HG02884 (cell line): ENCODE measurements around the gene RABEP1.

Experiments used
- ATAC-seq: cut with Tn5 transposase; IDR thresholded peaks from one replicate; pipeline ENCODE4 v1.9.1; 2021; ENCODE audit warnings: mild to moderate bottlenecking, moderate library complexity; ENCODE audit not compliant: unreplicated experiment

Gene RABEP1

DNA sequence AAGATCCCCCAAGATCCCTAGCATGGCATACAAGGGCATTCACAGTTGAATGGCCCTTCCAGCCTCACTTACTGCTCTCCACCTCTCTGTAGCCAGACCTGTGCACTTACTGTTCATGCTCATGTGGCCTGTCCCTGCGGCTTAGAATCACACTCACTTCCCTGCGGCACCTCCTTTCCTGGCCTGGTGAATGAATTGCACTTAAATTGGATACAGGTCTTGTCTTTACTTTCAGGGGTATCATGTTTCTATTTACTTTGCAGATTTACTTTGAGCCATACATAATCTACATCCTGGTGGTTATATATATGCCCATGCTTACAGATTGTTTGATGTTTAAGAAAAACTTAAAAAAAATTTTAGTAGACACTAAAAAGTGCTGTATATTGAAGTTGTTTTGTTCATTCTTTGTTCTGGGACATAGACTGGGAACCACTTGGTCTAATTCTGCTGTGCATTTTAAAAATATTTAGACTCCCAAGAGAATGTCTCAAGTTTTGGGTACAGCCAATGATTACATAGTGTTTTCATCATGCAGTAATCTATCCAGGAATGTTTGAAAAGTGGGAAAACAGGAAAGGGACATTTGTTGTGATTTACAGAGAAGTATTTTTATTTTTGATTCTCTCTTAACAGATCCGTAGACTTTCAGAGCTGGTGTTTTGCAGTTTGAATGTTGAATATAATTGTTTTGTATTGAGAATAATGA is 73.5 kb downstream of the RABEP1 start:
- ATAC-seq: no peak

DNA sequence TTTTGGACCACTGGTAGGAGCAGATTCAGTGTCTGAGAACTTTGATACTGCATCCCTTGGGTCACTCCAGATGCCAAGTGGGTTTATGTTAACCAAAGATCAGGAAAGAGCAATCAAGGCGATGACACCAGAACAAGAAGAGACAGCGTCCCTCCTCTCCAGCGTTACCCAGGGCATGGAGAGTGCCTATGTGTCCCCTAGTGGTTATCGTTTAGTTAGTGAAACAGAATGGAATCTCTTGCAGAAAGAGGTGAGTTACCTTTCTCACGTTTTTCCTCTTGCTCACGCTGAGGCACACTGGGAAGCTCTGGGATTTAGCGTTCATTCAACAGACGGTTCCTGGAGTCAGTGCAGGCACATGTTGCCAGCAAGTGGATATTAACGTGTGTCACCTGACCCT is 79.3 kb downstream of the RABEP1 start:
- ATAC-seq: no peak

DNA sequence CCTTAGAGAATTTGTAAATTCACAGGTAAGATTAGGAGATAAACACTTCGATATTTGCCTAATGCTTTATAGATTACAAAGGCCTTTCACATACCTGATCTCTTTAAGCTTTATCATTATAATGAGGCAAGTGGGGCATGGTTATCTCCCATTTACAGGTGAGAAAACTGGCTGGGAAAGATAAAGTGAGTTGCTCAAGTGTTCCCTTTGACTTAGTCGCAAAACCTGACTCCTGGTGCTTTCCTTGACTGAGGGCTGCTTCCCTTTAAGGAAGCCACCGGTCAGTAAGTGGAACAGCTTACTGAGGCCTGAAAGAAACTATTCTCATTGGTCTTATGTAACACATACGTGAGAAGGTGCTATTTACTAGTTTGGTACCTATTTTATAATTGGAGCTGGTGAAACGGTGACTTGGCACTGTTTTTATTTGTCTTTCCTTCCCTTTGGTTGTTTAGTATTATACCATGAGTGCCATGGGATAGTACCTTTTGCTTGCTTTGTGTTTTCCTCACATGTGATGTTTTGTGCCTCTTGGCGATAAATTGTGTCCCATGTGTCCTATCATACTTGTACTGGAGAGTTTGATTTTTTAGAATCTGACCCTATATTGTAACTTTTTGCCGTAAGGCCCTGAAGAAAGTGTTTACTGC is 80.2 kb downstream of the RABEP1 start:
- no peak for ATAC-seq

DNA sequence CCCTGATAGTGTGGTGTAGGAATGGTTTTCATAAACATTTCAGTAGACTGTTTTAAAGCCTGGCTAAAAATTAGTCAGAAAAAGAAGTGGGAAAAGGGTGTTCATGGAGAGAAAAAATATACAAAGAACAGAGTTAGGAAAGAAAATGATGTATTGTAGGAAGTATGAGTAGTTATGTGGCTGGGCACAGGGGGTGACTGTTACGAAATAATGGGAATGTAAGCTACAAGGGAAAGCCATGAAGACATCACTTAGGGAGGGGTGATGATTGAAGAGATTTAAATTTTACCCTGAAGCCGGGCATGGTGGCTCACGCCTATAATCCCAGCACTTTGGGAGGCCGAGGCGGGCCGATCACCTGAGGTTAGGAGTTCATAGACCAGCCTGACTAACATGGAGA is 82.1 kb downstream of the RABEP1 start:
- ATAC-seq: no peak

DNA sequence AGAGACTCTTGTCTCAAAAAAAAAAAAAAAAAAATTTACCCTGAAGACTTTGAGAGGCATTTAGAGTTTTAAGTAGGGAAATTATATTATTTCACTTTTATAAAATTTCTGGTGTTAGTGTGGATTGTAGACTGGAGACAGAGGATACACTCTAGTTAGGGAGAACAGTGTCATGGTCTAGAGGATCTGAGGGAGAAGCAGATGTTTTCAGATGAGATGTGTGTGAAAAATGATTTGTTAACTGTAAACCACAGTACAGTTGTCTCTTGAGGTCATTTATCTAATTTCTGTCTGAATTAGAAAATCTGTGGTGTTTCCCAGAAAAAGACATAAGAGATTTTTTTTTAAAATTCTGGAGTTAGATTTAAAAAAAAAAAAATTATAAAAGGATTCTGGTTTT is 82.6 kb downstream of the RABEP1 start:
- ATAC-seq: no peak

DNA sequence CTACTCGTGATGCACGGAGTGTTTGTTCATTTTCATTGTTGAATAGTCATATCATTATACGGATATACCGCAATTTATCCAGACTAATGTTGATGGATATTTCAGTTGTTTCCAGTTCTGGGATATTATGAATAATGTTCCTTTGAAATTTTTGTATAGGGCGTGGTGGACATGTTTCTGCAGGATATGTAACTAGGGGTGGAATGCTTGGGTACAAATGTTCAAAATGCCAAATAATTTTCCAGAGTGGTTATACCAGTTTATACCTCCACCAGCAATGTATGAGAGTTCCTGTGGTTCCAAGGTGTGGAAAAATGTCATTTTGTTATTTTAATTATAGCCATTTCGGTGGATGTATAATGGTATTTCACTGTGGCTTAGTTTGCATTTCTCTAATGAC is 83.7 kb downstream of the RABEP1 start:
- no peak for ATAC-seq

DNA sequence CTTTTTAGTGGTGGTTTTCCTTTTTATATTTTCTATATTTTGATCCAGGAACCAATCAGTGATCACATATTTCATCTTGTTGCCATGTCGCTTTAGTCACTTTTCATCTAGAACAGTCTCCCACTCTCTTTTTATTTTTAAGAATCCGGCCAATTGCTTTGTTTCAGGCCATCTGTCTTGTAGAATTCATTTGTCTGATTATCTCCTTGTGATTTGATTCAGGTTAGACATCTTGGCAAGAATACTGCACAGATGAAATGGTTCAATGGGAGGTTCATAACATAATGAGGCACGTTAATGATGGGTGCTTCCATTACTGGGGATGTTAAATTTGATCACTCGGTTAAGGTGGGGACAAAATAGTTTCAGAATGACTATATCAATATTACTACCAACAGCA is 88.3 kb downstream of the RABEP1 start:
- no peak for ATAC-seq

DNA sequence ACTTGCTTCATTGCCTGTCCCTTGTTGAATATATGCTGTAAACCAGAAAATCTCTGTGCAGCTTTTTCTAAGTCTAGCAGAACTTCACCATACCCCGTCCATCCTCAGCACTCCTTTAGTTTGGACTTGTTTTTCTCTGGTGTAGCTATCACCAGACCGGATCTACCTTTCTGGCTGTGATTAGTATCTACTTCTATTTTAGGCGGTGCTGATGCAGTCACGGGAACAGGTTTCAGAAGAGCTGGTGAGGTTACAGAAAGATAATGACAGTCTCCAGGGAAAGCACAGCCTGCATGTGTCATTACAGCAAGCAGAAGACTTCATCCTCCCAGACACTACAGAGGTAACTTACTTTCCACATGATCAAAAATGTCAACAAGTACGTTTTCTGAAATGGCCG is 91.0 kb downstream of the RABEP1 start:
- ATAC-seq: no peak

DNA sequence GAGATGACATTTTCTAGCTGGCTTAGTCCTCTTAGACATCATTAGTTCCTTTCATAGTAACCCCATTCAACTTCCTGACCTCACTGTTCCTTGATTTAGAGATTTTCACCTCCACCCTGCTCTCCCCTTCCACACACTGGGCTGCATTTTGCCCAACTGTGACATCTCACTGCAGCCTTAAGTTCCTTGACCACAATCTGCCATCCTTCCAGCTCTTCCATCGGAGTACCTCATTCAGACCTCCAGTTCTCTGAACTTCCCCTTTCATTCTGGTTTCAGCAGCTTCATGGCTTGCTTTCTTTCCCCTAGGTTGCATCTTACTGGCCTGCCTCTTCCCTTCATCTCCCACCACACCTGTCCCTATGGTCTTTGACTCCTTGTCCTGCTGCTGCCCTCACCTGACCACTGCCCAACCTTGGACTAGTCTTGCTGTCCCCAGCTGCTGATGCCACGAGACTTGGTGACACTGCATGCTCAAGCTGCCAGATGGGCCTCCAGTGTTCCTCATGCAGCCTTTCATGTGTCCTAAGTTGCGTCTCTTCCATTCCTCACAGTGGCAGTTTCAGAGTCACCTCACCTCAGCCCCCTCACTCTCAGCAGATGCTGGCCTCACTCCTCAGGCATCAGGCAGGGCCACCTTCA is 96.6 kb downstream of the RABEP1 start:
- no peak for ATAC-seq

DNA sequence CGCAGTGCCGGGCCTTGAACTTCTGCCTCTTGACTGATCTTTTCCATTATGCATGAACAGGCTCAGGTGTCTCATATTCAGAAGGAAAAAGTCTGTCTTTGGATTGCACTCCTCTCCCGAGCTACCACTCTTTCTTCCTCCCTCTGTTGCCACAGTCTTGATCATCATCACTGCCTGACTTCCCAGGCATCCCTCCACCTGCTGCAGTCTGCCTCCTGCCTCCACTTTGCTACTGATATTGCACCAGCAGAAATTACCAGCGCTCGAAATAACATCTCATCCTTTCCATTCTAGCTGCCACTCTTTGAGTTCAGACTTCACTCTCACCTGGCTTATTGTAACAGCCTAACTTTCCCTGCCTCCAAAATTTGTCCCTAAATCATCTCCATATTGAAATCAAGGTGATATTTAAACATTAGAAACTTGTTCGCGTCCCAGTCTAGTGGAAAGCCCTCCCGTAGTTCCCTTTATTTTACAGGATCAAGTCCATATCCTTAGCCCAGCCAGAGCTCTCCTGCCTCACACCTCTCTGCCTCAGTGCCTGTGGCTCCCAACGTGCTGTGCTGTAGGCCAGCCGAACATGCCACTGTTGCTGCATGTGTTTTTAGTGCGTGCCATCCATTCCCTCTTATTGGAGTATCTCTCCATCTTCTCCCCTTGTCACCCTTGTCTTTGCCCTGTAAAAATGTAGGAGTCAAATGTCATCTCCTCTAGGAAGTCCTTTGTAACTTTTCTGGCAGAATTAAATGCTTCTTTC is 97.4 kb downstream of the RABEP1 start:
- no peak for ATAC-seq

DNA sequence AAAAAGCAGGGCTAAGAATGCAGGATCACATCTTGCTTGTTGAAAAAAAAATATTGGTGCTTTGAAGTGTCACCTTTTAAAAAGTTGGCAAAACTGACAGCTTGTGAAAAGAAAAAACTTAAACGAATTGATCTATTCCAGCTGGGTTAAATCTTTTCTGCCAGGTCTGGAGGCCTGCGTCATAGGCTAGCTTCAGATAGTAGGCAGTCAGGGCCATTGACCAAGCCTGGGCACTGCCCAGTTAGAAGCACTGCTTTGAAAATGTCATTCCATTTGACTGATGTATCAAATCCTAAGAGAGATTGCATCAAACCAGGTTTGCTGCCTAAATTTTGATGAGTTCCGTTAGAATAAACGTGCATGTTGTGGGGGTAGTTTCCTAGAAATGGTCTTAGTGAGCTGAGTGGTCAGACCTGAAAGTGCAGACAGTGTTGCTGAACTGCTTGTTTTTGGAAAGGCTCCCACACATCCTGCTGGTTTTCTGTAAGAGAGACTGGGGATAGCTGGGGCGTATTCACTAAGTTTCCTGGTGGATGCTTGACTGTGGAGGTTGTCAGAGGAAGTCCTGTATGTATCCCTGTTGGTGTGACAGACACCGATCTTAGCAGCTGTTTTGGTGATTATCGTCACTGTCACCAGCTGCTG is 98.5 kb downstream of the RABEP1 start:
- ATAC-seq: no peak

DNA sequence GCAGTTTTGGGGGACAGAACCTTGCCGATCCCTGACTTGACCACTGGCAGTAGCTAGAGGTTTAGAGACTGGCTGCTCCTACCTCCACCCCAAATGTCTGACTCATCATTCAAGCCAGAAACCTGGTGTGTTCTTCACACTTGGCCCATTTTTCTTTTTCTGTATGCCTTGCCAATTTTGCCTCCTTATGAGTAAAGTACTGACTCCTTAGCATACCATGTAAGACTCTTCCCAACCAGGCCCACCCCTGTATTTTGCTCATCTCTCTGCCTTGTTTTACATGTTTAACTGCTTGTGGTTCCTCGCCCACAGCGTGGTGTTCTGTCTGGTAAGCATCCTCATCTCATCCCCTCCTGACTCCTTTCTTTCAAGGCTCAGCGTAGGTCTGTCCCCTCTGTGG is 99.5 kb downstream of the RABEP1 start:
- no peak for ATAC-seq

DNA sequence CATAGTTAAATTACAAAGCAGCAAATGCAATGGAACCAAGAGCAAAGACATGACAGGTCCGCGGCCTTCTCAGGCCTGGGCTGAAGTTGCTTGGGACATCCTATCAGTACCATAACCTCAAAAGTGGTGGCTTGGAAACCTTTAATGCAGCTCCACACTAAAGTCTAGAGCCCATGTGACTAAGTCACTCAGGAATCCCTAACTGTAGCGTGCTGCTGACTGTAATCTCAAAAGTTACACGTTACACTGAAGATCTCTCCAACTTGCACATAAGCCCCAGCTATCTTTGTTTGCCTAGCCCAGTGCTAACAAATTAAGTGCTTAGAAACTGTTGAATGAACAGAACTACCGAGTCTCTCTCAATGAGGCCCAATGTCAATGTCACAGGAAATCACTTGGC is 109.6 kb downstream of the RABEP1 start:
- no peak for ATAC-seq

DNA sequence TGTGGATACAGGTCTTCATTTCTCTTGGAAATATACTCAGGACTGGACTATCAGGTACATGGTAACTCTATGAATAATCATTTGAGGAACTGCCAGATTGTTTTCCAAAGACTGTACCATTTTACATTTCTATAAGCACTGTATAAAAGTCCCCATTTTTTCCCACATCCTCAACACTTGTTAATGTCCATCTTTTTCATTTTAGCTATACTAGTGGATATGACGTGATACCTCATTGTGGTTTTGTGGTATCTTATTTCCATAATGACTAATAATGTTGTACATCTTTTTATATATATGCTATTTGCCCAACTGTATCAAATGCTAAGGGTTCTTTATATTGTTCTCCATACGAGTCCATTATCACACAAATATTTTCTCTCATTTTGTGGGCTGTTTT is 114.5 kb downstream of the RABEP1 start:
- no peak for ATAC-seq

DNA sequence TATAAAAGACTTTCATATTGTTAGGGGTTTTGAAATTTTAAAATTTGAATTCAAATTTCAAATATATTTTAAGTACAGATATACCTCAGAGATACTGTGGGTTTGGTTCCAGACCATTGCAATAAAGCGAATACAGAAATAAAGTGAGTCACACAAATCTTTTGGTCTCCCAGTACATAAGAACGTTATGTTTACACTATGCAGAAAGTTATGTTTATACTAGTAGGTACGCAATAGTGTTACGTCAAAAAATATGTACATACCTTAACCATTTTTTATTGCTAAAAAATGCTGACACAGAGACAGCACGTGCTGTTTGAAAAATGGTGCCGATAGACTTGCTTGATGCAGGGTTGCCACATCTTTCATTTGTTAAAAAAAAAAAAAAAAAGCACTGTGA is 117.7 kb downstream of the RABEP1 start:
- ATAC-seq: no peak

DNA sequence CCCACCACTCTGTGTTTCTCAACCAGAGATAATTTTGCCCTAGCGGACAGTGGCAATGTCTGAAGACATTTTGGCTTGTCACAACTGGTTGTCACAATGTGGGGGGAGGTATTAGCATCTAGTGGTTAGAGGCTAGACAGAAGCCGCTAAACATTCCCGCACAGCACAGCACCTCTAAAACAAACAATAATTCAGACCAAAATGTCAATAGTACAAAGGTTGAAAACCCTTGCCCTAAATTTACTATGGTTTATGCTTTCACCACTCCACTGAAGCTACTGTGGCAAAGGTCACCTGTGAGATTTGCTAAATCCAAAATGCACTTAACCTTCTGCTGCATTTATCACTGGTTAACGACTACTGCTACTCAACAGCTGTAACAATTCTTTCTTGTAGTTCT is 123.3 kb downstream of the RABEP1 start:
- no peak for ATAC-seq

DNA sequence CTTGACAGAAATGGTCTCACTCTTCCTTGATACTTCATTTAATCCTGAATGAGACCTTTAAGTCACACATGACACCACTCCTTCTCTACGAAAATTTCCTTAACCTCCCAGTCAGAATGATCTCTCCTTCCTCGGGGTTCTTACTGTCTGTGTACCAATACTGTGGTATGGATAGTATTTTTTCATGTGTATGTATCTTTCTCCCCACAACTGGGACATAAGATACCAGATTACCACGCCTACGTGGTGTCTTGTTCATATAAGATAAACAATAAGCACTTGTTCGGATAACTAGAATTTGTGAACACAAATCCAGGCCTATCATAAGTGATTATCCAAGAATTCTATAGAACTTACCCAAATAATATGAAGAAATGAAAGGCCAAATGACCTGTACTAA is 126.1 kb downstream of the RABEP1 start:
- no peak for ATAC-seq

DNA sequence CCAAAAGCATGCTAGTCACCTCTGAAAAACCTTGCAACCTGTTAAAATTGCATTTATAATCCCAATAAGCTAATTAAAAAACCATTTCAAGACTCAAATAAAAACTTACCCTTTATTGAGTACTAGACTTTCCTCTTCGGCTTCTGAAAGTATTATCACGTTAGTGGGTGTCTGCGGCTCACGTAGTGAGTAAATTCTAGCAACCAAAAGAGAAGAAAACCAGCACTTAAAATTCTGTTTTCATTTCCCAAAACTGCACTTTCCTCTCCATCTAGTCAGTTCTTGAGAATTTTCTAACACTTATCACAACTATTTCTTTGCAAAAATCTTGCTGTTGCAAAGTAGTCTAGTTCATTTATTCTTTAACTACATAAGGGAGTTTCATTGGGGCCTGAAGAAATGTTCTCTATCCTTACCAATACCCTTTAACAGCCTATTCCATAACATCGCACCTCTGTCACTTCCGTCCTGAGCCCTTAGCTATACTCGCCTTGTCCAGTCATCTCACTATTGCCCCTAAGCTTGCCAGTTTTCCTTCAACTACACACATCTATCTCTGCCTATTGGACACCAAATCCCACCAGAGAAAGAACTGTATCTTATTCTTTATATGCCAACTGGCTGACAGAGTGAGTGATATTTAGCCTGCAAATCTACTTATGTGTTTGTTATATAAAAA is 128.6 kb downstream of the RABEP1 start:
- ATAC-seq: no peak

DNA sequence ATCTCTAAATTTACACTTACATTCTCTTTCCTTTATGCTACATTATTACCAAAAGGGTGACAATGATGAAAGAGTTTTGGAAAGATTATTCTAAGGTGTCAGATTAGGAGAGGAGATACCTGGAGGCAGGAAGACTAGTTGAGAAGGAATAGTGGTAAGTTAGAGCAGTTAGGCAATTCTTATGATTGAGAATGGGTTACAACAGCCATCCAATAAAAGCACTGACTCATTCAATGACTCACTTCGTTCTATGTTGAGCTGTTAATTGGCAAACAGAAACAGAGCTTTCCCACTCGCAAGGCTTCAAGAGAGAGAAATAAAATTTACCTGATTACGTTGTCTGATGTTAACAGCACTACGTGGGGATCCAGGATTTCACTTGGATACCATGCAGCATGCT is 131.6 kb downstream of the RABEP1 start:
- ATAC-seq: no peak

DNA sequence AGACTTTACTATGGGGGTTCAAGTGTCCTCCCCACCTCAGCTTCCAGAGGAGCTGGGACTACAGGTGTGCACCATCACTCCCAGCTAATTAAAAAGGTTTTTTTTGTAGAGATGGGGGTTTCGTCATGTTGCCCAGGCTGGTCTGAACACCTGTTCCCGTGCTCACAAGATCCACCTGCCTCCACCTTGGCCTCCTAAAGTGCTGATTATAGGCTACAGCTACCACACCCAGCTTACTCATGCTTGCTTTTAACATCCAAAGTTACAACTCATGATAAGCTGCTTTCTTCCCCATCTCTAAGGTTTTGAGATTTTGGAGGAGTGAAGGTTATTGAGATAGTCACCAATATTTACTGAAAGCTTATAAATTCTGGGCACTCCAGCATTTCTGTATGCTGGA is 134.8 kb downstream of the RABEP1 start:
- no peak for ATAC-seq
